Immature natural killer cell (primary cell): ENCODE results near the gene YTHDC2. TPM values are rescaled to one million over a fixed set of nuclear protein-coding genes. Genes with fewer than 3 reads are reported as not detected.
A peak's percentile ranks its signal among the peaks of the same experiment; 100 is the strongest.
"Not testable (repeated sequence)": the region's sequence is repeated elsewhere in the genome, so short reads cannot be mapped to it uniquely, and the experiment has no call there.

Experiments used
- DNase-seq, 3 donors: peaks; one replicate each; pipeline ENCODE4 v3.0.0; 2022; ENCODE audit warnings: mixed read lengths in 1 of 3
- H3K27ac Mint-ChIP-seq, 6 donors: one replicate each; pipeline ENCODE4 v1.8.0; 2020; ENCODE audit warnings: mixed read lengths in 6 of 6, mild to moderate bottlenecking in 5 of 6, inconsistent platforms in 4 of 6, moderate library complexity in 3 of 6
- H3K27me3 Mint-ChIP-seq, 3 donors: one replicate each; pipeline ENCODE4 v1.8.0; 2020 to 2021; ENCODE audit warnings: low read depth in 3 of 3, mild to moderate bottlenecking in 3 of 3, mixed read lengths in 3 of 3, moderate library complexity in 3 of 3, inconsistent platforms in 1 of 3
- H3K36me3 Mint-ChIP-seq, 3 donors: one replicate each; pipeline ENCODE4 v1.8.0; 2020; ENCODE audit warnings: mixed read lengths in 3 of 3, inconsistent platforms in 2 of 3, mild to moderate bottlenecking in 2 of 3
- H3K4me1 Mint-ChIP-seq, 2 donors: one replicate each; pipeline ENCODE4 v1.8.0; 2020; ENCODE audit warnings: inconsistent platforms in 2 of 2, mild to moderate bottlenecking in 2 of 2, mixed read lengths in 2 of 2, moderate library complexity in 1 of 2
- H3K4me3 Mint-ChIP-seq, 5 donors: one replicate each; pipeline ENCODE4 v1.8.0; 2020; ENCODE audit warnings: mild to moderate bottlenecking in 5 of 5, mixed read lengths in 5 of 5, inconsistent platforms in 3 of 5, moderate library complexity in 3 of 5
- H3K9me3 Mint-ChIP-seq, 6 donors: one replicate each; pipeline ENCODE4 v1.8.0; 2020; ENCODE audit warnings: mild to moderate bottlenecking in 6 of 6, mixed read lengths in 6 of 6, inconsistent platforms in 4 of 6, moderate library complexity in 3 of 6
- polyA plus RNA-seq, 3 donors: library from polyadenylated mRNA; unstranded; fragments of 300-500 nt; fragmentation: Illumina TruSeq; gene quantifications; one replicate each; pipeline ENCODE4 v1.2.3, GENCODE V29; 2021

YTHDC2 gene
- polyA plus RNA-seq, 3 donors from 2014 or later, result 3.9 to 11.3 (median 7.3) TPM

DNA sequence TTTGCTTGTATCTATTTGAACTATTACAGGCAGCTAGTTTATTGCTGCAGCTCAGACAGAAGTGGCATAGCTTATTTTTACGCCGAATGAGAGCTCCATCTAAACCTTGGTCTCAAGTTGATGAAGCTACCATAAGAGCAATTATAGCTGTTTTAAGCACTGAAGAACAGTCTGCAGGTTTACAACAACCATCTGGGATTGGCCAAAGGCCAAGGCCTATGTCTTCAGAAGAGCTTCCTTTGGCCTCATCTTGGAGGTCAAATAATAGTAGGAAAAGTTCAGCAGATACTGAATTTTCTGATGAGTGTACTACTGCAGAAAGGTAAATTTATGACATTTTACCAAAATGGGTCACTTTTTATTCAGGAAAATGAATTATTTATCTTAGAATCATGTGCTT lies 67.9 kb downstream of the YTHDC2 start:
- DNase-seq, result no peak
- Mint-ChIP-seq H3K27ac (no peak overlapping the region), H3K4me3 (no peak overlapping the region), H3K36me3 (peaks cover 15 to 29% (median 20%) of the 10 kb centered on the region in 3 donors), H3K27me3 (no peaks in the 10 kb centered on the region), H3K9me3 (no peaks in the 10 kb centered on the region), H3K4me1 (no peaks in the 10 kb centered on the region)

- Mint-ChIP-seq H3K9me3 (no peaks in the 10 kb centered on the region), H3K4me3 (no peak overlapping the region), H3K4me1 (no peaks in the 10 kb centered on the region), H3K36me3 (peaks cover 13 to 22% (median 15%) of the 10 kb centered on the region in 3 donors), H3K27me3 (no peaks in the 10 kb centered on the region), H3K27ac (no peak overlapping the region)
- DNase-seq, result no peak
Measured at GRCh38 chr5:113598150-113598549, 84.7 kb downstream of the YTHDC2 start.

GRCh38 chr5:113598926-113599325 lies 85.4 kb downstream of the YTHDC2 start:
- DNase-seq, result no peak
- no peaks in the 10 kb centered on the region for H3K4me1 Mint-ChIP-seq
- no peaks in the 10 kb centered on the region for H3K9me3 Mint-ChIP-seq
- H3K27me3 Mint-ChIP-seq, result peaks cover 0 to under 1% (median 0%) of the 10 kb centered on the region in 3 donors
- no peak overlapping the region for H3K27ac Mint-ChIP-seq
- H3K36me3 Mint-ChIP-seq, result peaks cover 5 to 15% (median 14%) of the 10 kb centered on the region in 3 donors
- H3K4me3 Mint-ChIP-seq, result no peak overlapping the region

DNA sequence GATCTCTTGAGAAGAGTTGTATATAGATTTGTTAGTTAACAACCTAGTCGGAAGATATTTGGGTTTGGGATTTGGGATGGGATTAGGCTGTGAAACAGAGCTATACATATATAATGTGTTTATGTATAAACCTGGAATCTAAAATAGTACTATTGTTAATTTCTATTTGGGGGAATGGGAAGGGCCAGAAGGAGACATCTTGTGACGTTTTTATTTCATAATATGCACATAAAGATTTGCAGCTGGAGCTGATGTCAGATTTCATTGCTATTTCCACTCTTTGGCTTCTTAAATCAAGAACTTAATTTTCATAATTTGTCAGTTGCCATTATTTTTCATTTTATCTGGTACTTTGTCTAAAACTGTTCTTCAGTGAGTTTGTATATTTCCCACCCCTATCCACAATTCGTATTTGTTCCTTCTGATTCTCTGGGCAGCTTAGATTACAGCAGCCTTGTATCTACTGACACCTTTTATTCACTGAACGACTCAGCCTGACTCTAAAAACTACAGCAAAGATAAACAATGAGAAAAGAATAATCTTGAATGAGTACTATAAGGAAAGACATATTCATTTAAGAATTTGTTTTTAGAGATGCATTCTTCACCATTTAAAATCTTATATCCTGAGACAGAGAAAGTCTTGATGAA lies 86.9 kb downstream of the YTHDC2 start:
- no peaks in the 10 kb centered on the region for H3K4me1 Mint-ChIP-seq
- H3K9me3 Mint-ChIP-seq, result no peaks in the 10 kb centered on the region
- H3K27me3 Mint-ChIP-seq, result peaks cover 0 to 9% (median 0%) of the 10 kb centered on the region in 3 donors
- DNase-seq, result no peak
- no peak overlapping the region for H3K27ac Mint-ChIP-seq
- no peak overlapping the region for H3K4me3 Mint-ChIP-seq
- H3K36me3 Mint-ChIP-seq, result peaks cover 0 to 7% (median 6%) of the 10 kb centered on the region in 3 donors

DNA sequence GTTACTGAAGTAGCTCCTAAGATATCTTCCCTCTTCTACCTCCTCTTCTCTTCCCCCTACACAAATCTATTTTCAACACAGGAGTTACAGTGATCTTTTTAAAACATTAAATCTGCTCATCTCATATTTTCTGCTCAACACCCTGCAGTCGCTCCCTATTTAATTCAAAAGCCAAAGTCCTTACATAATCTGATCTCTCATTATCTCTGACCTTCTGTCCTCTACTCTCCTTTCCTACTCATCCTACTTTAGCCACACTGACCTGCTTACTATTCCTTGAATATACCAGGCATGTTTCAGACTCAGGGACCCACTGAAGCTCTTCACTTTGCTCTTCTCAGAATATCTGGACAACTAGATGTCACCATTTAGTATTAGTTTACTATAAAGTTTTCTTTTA lies 87.9 kb downstream of the YTHDC2 start:
- Mint-ChIP-seq H3K27me3 (peaks cover 2 to 11% (median 3%) of the 10 kb centered on the region in 3 donors), H3K27ac (peak overlapping the region in 2 of 6 donors; percentile 28 to 31), H3K4me1 (no peaks in the 10 kb centered on the region), H3K4me3 (no peak overlapping the region), H3K9me3 (no peaks in the 10 kb centered on the region), H3K36me3 (peaks cover 0 to 7% (median 6%) of the 10 kb centered on the region in 3 donors)
- DNase-seq, result no peak

- H3K9me3 Mint-ChIP-seq, H3K27ac Mint-ChIP-seq, H3K36me3 Mint-ChIP-seq, H3K4me1 Mint-ChIP-seq, DNase-seq, H3K4me3 Mint-ChIP-seq: not testable (repeated sequence)
- H3K27me3 Mint-ChIP-seq, result peaks cover 6 to 21% (median 7%) of the 10 kb centered on the region in 3 donors
Measured at GRCh38 chr5:113603246-113603645, 89.8 kb downstream of the YTHDC2 start.

GRCh38 chr5:113606298-113607134 lies 93.0 kb downstream of the YTHDC2 start:
- no peaks in the 10 kb centered on the region for H3K4me1 Mint-ChIP-seq
- H3K9me3 Mint-ChIP-seq, result no peaks in the 10 kb centered on the region
- no peak overlapping the region for H3K4me3 Mint-ChIP-seq
- H3K36me3 Mint-ChIP-seq, result no peaks in the 10 kb centered on the region
- DNase-seq, result peak; percentile 26 to 39 (median 37)
- peaks cover 6 to 21% (median 7%) of the 10 kb centered on the region in 3 donors for H3K27me3 Mint-ChIP-seq
- H3K27ac Mint-ChIP-seq, result no peak overlapping the region

- Mint-ChIP-seq H3K27me3 (peaks cover 6 to 21% (median 7%) of the 10 kb centered on the region in 3 donors), H3K27ac (no peak overlapping the region), H3K4me3 (no peak overlapping the region), H3K9me3 (no peaks in the 10 kb centered on the region), H3K4me1 (no peaks in the 10 kb centered on the region), H3K36me3 (no peaks in the 10 kb centered on the region)
- no peak for DNase-seq
Measured at GRCh38 chr5:113607361-113607760, 93.9 kb downstream of the YTHDC2 start.

DNA sequence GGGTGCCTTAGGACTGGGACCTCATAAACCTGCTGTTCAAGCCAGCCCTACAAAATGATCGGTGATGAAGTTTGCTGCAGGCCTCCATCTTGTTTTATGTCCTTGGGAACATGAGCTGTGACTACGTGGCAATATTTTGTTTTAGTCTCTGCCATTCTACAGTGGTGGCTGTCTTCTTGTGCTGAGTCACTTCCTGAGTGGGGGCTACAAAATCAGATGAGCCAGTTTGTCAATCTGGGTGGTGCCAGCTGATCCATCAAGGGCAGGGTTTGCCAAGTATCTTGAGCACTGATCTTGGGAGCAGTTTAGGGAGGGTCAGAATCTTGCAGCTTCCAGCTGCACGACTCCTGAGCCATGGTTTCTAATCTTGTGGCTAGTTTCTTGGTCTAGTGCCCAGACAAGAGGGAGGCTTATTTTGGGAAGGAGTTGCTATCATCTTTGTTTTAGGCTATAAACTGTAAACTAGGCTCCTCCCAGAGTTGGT lies 94.7 kb downstream of the YTHDC2 start:
- H3K4me1 Mint-ChIP-seq, result no peaks in the 10 kb centered on the region
- no peaks in the 10 kb centered on the region for H3K36me3 Mint-ChIP-seq
- DNase-seq, result no peak
- peaks cover 6 to 21% (median 7%) of the 10 kb centered on the region in 3 donors for H3K27me3 Mint-ChIP-seq
- H3K9me3 Mint-ChIP-seq, result no peaks in the 10 kb centered on the region
- no peak overlapping the region for H3K27ac Mint-ChIP-seq
- H3K4me3 Mint-ChIP-seq, result no peak overlapping the region

GRCh38 chr5:113612060-113612496 lies 98.6 kb downstream of the YTHDC2 start:
- H3K36me3 Mint-ChIP-seq, result no peaks in the 10 kb centered on the region
- no peaks in the 10 kb centered on the region for H3K9me3 Mint-ChIP-seq
- peaks cover 0 to 4% (median 4%) of the 10 kb centered on the region in 3 donors for H3K27me3 Mint-ChIP-seq
- DNase-seq, result peak; percentile 14 to 38 (median 35)
- H3K27ac Mint-ChIP-seq, result no peak overlapping the region
- no peak overlapping the region for H3K4me3 Mint-ChIP-seq
- H3K4me1 Mint-ChIP-seq, result no peaks in the 10 kb centered on the region

GRCh38 chr5:113614191-113614590 lies 100.7 kb downstream of the YTHDC2 start:
- H3K36me3 Mint-ChIP-seq, result no peaks in the 10 kb centered on the region
- DNase-seq, result no peak
- no peak overlapping the region for H3K27ac Mint-ChIP-seq
- no peaks in the 10 kb centered on the region for H3K9me3 Mint-ChIP-seq
- H3K4me3 Mint-ChIP-seq, result no peak overlapping the region
- no peaks in the 10 kb centered on the region for H3K4me1 Mint-ChIP-seq
- H3K27me3 Mint-ChIP-seq, result peaks cover 0 to 4% (median 0%) of the 10 kb centered on the region in 3 donors

DNA sequence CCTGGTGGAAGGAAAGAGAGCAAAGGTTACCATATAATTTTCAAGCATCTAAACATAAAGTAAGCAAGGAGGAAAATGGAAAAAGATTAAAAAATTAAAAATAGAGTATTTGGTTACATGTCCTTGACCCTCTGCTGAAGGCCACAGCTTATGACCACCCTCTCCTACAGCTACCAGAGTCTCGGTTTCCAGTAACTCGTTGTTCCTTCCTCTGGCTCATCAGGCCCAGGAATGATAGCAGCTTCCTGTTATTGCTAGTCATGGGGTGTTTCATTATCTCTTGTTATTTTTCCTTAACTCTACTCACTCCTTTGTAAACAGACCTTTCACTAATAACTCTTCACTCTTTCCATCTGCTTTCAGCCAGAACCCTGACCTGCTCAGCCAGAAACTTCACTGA lies 102.2 kb downstream of the YTHDC2 start:
- Mint-ChIP-seq H3K4me3 (no peak overlapping the region), H3K9me3 (peaks cover 0 to 3% (median 0%) of the 10 kb centered on the region in 6 donors), H3K27ac (no peak overlapping the region), H3K36me3 (no peaks in the 10 kb centered on the region), H3K27me3 (peaks cover 1 to 4% (median 2%) of the 10 kb centered on the region in 3 donors), H3K4me1 (no peaks in the 10 kb centered on the region)
- no peak for DNase-seq

DNA sequence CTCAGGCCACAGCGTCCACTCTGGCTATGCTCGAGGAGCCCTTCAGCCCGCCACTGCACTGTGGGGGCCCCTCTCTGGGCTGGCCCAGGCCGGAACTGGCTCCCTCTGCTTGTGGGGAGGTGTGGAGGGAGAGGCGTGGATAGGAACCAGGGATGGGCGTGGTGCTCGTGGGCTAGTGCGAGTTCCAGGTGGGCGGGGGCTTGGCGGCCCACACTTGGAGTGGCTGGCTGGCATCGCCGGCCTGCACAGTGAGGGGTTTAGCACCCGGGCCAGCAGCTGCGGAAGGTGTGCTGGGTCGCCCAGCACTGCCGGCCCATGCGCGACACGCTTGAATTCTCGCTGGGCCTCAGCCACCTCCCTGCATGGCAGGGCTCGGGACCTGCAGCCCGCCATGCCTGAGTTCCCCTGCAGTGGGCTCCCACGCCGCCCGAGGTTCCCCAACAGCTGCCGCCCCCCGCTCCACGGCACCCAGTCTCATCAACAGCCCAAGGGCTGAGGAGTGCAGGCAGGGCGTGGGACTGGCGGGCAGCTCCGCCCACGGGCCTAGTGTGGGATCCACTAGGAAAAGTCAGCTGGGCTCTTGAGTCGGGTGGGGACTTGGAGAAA lies 103.8 kb downstream of the YTHDC2 start:
- no peaks in the 10 kb centered on the region for H3K36me3 Mint-ChIP-seq

GRCh38 chr5:113632996-113633395 lies 119.5 kb downstream of the YTHDC2 start:
- H3K4me3 Mint-ChIP-seq, result no peak overlapping the region
- no peak for DNase-seq
- peaks cover 0 to 4% (median 0%) of the 10 kb centered on the region in 6 donors for H3K9me3 Mint-ChIP-seq
- H3K27me3 Mint-ChIP-seq, result peaks cover 3 to 7% (median 4%) of the 10 kb centered on the region in 3 donors
- no peaks in the 10 kb centered on the region for H3K4me1 Mint-ChIP-seq
- no peak overlapping the region for H3K27ac Mint-ChIP-seq
- no peaks in the 10 kb centered on the region for H3K36me3 Mint-ChIP-seq

More for the DNA sequence above, 103.8 kb downstream of the YTHDC2 start:
- DNase-seq, result no peak
- no peak overlapping the region for H3K4me3 Mint-ChIP-seq
- H3K4me1 Mint-ChIP-seq, result no peaks in the 10 kb centered on the region
- H3K9me3 Mint-ChIP-seq, result peaks cover 0 to 3% (median 0%) of the 10 kb centered on the region in 6 donors
- H3K27me3 Mint-ChIP-seq, result peaks cover 1 to 4% (median 2%) of the 10 kb centered on the region in 3 donors
- H3K27ac Mint-ChIP-seq, result no peak overlapping the region
